ENCODE measurements around the gene SERPINB2. TPM values are rescaled to one million over a fixed set of nuclear protein-coding genes. Genes with fewer than 3 reads are reported as not detected.

The SERPINB2 gene
- polyA plus RNA-seq, 6 donors from 2014 or later: 0.15 to 0.39 TPM; not detected in 4

DNA sequence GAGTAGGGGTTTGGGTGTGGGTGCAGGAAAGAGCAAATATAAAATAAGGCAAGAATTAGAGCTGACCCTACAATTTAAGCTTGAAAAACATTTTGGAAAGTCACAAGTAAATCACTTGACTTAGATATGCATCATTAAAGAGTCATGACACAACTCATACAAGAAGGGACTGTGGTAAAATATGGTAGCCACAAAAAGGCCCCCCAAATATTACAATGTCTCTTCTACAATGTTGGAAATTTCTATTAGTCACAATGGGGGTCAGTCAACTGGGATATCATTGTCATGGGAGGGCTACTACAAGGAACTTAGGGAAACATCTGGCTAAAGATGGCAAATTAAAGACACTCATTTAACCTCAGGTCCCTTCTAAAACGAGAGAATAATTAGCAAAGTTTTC, 15.7 kb upstream of the SERPINB2 start:
- H3K27me3 Mint-ChIP-seq: peaks cover 8 to 16% (median 15%) of the 10 kb centered on the region in 3 donors
- ATAC-seq (ENCODE audit: low read depth in 2 of 2) (no peak), DNase-seq (no peak)
- H3K9me3 Mint-ChIP-seq: no peaks in the 10 kb centered on the region
- H3K4me3 Mint-ChIP-seq: no peak overlapping the region
- H3K27ac Mint-ChIP-seq: no peak overlapping the region
- no peaks in the 10 kb centered on the region for H3K4me1 Mint-ChIP-seq
- no peaks in the 10 kb centered on the region for H3K36me3 Mint-ChIP-seq

DNA sequence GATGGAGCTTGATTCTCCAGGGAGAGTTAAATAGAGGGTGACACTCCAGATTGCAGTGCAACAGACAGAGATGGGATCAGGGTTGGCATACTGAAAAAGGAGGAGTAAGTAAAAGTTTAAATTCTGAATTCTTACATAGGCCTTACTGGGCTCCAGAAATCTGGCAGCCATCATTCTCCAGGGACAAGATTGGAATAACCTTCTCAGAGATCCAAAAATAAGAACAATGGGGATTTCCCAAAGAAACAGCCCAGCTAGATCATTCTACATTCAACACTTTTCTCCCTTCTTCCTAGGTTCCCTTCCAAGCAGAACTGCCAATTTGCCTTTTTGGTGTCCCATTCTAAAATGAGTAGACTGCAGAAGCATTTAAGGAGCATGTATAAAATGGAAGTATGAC, 14.9 kb upstream of the SERPINB2 start:
- H3K4me3 Mint-ChIP-seq: no peak overlapping the region
- H3K36me3 Mint-ChIP-seq: no peaks in the 10 kb centered on the region
- ATAC-seq (ENCODE audit: low read depth in 2 of 2) (no peak), DNase-seq (no peak)
- H3K27ac Mint-ChIP-seq: no peak overlapping the region
- H3K9me3 Mint-ChIP-seq: no peaks in the 10 kb centered on the region
- H3K4me1 Mint-ChIP-seq: no peaks in the 10 kb centered on the region
- peaks cover 7 to 16% (median 14%) of the 10 kb centered on the region in 3 donors for H3K27me3 Mint-ChIP-seq

DNA sequence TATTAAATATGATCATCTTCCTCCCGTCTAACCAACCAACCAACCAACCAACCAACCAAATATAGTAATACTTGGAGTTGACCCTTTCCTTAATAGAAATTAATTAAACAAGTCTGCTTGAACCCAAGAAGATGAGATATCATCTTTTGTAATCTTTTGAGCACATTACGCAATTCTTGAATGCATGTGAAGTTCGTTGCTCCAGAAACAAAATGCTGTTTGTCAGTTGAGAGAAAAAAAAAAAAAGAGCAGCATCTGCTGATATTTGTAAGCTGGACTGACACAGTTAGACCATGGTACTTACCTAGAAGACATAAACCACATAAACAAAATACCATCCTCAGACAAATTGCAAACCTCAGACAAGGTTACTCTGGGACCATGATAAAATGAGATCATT, 9.2 kb upstream of the SERPINB2 start:
- no peaks in the 10 kb centered on the region for H3K27me3 Mint-ChIP-seq

DNA sequence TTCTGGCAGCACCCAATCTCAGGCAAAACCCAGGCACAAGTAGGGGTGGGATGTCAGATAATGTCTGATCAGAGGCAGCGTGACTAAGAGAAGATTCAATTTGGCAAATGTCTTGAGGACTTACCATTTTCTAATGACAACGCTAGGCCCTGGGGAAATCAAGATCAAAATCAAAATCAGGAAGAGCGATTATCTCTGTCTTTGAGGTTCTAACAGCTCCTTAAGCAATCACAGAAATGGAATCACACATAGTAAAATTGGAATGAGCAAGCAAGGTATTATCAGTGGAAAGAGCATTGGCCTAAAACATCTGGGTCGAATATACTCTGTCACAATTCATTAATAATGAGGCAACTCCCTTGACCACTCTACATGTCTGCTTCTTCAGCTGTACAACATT, 8.6 kb upstream of the SERPINB2 start:
- H3K4me3 Mint-ChIP-seq: no peak overlapping the region
- DNase-seq (no peak), ATAC-seq (ENCODE audit: low read depth in 2 of 2) (no peak)
- H3K4me1 Mint-ChIP-seq: no peaks in the 10 kb centered on the region
- no peaks in the 10 kb centered on the region for H3K36me3 Mint-ChIP-seq
- H3K27ac Mint-ChIP-seq: no peak overlapping the region
- H3K27me3 Mint-ChIP-seq: no peaks in the 10 kb centered on the region
- no peaks in the 10 kb centered on the region for H3K9me3 Mint-ChIP-seq

More for the DNA sequence above, 9.2 kb upstream of the SERPINB2 start:
- Mint-ChIP-seq H3K4me3 (no peak overlapping the region), H3K4me1 (no peaks in the 10 kb centered on the region), H3K36me3 (no peaks in the 10 kb centered on the region), H3K27ac (no peak overlapping the region), H3K9me3 (no peaks in the 10 kb centered on the region)
- DNase-seq (no peak), ATAC-seq (ENCODE audit: low read depth in 2 of 2) (no peak)

DNA sequence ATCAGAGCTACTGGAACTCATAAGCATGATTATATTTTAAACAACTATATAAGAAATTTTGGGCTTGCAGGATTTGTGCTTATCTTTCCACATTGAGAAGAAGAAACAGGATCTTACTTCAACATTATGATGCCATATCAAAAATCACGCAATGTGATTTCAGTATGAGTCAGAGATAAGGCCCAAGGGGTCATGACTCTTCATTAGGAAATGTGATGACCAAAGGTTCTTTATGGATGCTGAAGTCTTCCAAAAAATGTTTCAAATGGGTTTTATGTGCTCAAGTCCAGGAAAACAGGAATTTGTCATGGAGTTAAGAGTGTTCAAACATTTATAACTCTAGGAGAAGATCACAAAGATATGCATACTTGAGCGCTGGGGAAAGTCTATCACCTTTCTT, 7.8 kb upstream of the SERPINB2 start:
- ATAC-seq (ENCODE audit: low read depth in 2 of 2): no peak
- H3K36me3 Mint-ChIP-seq: no peaks in the 10 kb centered on the region

DNA sequence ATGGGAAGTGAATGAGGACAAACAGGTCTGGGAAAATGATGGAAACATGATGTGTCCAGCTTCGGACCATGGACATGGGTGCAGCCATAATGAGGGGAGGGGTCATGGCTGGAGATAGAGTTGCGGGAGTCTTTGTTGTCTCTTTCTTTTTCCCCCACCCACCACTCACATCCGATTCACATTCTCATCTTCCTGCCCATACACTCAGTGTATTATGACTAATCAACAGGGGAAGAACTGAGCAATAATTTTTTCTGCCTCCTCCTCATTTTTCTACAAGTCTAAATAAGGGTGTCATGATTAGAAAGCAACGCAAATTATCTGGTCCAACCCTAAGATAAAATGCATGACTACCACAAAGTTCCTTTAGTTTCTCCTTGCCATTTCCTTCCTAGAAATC, 5.7 kb upstream of the SERPINB2 start:
- no peak for DNase-seq
- no peak for ATAC-seq (ENCODE audit: low read depth in 2 of 2)
- Mint-ChIP-seq H3K36me3 (no peaks in the 10 kb centered on the region), H3K4me1 (no peaks in the 10 kb centered on the region), H3K9me3 (no peaks in the 10 kb centered on the region), H3K4me3 (no peak overlapping the region), H3K27me3 (peaks cover 0 to 12% (median 11%) of the 10 kb centered on the region in 3 donors), H3K27ac (no peak overlapping the region)

More for the DNA sequence above, 7.8 kb upstream of the SERPINB2 start:
- no peak for DNase-seq
- Mint-ChIP-seq H3K4me3 (no peak overlapping the region), H3K9me3 (no peaks in the 10 kb centered on the region), H3K27ac (no peak overlapping the region), H3K4me1 (no peaks in the 10 kb centered on the region), H3K27me3 (no peaks in the 10 kb centered on the region)

DNA sequence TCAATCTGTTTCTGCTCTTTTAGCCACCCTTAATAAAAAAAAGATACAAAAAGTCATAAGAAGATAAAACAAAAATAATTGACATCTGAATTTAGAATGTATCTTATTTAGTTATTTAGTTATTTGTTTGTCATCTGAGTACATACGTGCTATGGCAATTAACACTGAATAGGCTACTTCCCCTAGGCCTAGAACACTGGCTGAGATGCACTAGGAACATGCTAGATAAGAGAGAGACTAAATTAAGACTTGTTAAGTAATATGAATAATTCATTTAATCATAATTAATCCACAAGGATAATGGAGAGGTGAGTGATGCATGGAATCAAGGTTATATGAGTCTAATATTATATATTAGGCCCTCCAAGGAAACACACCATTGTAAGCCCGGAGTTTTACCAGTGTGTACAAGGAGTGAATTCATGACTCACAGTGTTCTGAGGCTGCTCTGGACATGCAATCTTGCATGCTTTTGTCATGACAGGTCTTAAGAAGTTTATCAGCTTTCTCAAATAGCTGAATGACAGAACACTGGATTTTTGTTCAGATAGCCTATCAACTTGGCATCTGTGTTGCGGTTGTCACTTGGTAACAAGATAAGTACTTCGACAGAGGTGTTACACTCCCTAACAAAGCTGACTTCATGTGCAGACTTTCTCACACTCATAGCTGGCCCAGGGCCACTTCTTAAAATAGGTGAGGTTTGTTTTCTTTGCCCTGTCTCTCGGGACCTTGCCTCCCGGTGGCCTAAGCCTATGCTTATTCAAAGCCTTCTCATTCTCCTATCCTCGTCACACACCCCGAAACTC, 5.0 kb upstream of the SERPINB2 start:
- Mint-ChIP-seq H3K9me3 (no peaks in the 10 kb centered on the region), H3K36me3 (no peaks in the 10 kb centered on the region), H3K27me3 (peaks cover 0 to 12% (median 11%) of the 10 kb centered on the region in 3 donors), H3K27ac (no peak overlapping the region), H3K4me3 (no peak overlapping the region), H3K4me1 (no peaks in the 10 kb centered on the region)
- ATAC-seq (ENCODE audit: low read depth in 2 of 2) (no peak), DNase-seq (no peak)

DNA sequence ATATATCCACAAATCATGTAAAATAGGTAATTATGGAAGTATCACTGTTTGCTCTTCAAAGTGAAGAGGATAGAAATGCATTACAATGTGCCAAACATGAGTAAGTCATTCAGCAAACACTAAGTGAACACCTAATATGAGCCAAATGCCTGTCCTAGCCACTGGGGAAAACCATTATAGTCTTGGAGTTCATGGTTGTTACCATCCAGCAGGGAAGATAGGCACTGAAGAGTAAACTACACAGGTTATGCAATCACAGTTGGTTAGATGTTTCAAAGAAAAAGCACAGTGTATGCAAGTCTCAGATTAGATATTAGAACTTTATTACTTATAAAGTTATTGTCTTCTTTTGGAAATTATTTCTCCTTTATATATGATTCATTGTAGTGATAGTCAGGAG, 3.9 kb upstream of the SERPINB2 start:
- no peak overlapping the region for H3K27ac Mint-ChIP-seq
- H3K36me3 Mint-ChIP-seq: no peaks in the 10 kb centered on the region
- H3K4me3 Mint-ChIP-seq: no peak overlapping the region
- DNase-seq: no peak
- ATAC-seq (ENCODE audit: low read depth in 2 of 2): no peak
- no peaks in the 10 kb centered on the region for H3K4me1 Mint-ChIP-seq
- H3K9me3 Mint-ChIP-seq: no peaks in the 10 kb centered on the region
- H3K27me3 Mint-ChIP-seq: peaks cover 0 to 12% (median 11%) of the 10 kb centered on the region in 3 donors

DNA sequence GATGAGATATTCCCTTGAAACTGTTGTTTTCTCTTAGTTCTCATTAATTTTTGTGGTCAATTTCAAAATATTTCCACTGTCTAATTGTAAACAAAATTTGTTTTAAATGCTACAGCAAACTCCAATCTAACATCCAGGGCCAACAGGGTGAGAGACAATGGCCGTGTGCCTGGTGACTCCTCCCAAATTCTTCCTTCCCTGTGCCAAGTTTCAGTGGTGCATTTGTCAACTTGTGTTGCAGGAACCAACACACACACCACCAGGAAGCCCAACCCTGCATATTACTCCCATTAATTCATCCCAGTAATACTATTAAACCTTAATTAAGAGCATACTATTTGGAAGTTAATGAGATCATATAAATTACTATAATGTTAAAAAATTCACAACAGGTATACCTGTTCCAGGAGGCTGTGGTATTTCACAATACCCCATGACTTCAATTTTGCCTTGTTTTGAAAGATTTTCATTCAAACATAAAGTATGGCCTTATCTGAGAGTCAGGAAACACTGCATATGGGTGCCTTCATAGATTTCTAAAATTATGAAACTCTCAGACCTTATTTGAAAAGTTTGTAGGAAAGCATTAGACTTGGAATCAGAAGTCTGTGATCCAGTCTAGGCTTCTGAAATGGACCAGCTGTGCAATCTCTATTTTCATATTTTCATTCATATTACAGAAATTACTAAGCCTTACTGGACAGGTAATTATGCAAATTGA, 1.1 kb downstream of the SERPINB2 start:
- no peaks in the 10 kb centered on the region for H3K36me3 Mint-ChIP-seq
- no peak for ATAC-seq (ENCODE audit: low read depth in 2 of 2)

DNA sequence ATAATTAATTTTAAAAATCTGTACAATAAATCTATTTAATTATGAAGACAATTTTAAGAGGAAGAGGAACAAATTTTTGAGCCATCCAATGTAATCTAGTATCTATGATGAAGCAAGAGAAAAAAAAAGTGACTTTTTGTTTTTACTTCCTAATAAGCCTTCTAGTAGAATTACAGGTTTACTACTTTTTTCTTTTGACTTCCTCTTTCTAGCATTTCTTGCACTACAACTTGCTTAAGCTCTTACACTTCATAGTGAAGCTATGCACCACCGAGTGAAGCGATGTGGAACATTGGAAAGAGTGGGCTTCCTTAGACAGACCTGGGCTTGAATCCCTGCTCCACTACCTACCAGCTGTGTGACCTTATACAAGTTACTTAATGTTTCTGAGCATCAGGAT, 2.1 kb downstream of the SERPINB2 start:
- DNase-seq (no peak), ATAC-seq (ENCODE audit: low read depth in 2 of 2) (no peak)
- Mint-ChIP-seq H3K36me3 (no peaks in the 10 kb centered on the region), H3K27me3 (peaks cover 11 to 13% (median 12%) of the 10 kb centered on the region in 3 donors), H3K4me3 (no peak overlapping the region), H3K27ac (no peak overlapping the region), H3K4me1 (no peaks in the 10 kb centered on the region), H3K9me3 (no peaks in the 10 kb centered on the region)

More for the DNA sequence above, 1.1 kb downstream of the SERPINB2 start:
- DNase-seq: no peak
- Mint-ChIP-seq H3K9me3 (no peaks in the 10 kb centered on the region), H3K4me1 (no peaks in the 10 kb centered on the region), H3K27ac (peak overlapping the region in 1 of 6 donors; percentile 30), H3K4me3 (no peak overlapping the region), H3K27me3 (peaks cover 8 to 12% (median 11%) of the 10 kb centered on the region in 3 donors)

DNA sequence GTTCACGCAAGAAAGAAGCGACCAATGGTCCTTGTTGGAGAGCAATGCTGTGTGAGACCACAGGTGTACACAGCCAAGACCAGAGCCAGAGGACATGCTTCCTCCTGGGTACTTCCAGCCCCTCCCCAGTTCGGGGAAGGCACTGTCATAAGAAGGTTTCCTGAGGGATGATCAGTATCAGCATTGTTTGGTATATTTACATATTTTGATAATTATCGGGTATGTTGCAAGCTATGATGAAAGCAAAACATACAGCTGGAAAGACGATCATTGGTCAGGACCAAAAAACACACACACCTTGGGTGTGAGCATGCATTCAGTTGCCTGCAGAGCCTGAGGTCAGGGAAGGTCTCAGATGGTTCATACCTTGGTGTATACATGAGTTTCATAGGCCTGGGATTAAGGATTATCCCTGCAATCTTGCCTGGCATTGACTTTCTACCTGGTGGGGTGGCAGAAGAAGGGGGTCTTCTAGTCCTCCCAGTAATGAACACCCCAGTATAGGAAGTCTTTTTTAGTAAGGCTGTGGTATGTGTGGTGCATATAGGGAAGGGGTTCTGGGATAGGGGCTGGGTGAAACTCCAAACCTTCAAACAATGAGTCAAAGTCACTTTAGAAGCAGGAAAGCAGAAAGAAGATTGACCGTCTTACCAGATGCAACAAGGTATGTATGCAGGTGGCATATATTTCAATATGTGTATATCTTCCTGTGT, 2.9 kb downstream of the SERPINB2 start:
- no peaks in the 10 kb centered on the region for H3K9me3 Mint-ChIP-seq
- H3K27ac Mint-ChIP-seq: no peak overlapping the region
- H3K4me3 Mint-ChIP-seq: no peak overlapping the region
- H3K27me3 Mint-ChIP-seq: peaks cover 11 to 13% (median 12%) of the 10 kb centered on the region in 3 donors
- no peak for DNase-seq
- no peaks in the 10 kb centered on the region for H3K36me3 Mint-ChIP-seq
- no peak for ATAC-seq (ENCODE audit: low read depth in 2 of 2)
- H3K4me1 Mint-ChIP-seq: no peaks in the 10 kb centered on the region

DNA sequence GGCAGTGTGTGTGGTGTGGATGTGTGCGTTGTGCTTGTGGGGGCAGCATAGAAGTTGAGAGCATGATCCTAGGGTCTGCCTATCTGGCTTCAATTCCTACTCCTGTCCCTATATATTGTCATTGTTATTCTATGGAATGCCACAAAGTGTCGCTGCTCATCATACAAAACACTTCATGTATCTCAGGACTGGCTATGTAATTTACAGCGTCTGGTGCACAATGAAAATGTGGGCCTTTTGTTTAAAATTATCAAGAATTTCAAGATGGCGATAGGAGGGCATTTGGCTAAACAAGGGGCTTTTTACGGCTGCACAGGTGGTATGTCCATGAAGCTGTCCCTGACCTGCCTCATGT, 3.4 kb downstream of the SERPINB2 start:
- H3K9me3 Mint-ChIP-seq: no peaks in the 10 kb centered on the region
- no peak overlapping the region for H3K4me3 Mint-ChIP-seq
- no peak for DNase-seq
- H3K27me3 Mint-ChIP-seq: peaks cover 7 to 13% (median 9%) of the 10 kb centered on the region in 3 donors
- no peak for ATAC-seq (ENCODE audit: low read depth in 2 of 2)
- no peaks in the 10 kb centered on the region for H3K36me3 Mint-ChIP-seq
- H3K27ac Mint-ChIP-seq: no peak overlapping the region
- H3K4me1 Mint-ChIP-seq: no peaks in the 10 kb centered on the region

DNA sequence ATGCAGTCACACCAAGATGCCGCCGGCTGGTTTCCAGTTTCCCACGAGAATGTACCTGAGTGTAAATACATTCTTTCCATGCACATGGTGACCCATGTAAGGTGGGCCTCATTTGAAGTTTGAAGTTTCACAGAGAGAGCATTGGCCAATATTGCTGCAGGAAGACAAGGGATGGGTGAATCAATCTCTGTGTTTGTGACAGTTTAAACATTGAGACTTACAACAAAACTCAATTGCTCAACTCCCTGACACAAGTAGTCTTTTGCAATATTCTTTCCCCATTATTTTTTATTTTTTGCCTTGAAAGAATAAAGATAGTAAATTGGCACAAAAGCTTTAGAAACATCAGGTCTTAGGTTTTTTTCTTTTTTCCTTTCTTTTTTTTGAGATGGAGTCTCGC, 5.1 kb downstream of the SERPINB2 start:
- no peaks in the 10 kb centered on the region for H3K36me3 Mint-ChIP-seq
- H3K27ac Mint-ChIP-seq: no peak overlapping the region
- H3K4me3 Mint-ChIP-seq: no peak overlapping the region
- H3K9me3 Mint-ChIP-seq: no peaks in the 10 kb centered on the region
- DNase-seq (no peak), ATAC-seq (ENCODE audit: low read depth in 2 of 2) (no peak)
- H3K27me3 Mint-ChIP-seq: peaks cover 0 to 13% (median 0%) of the 10 kb centered on the region in 3 donors
- no peaks in the 10 kb centered on the region for H3K4me1 Mint-ChIP-seq

Data from naive B cell (primary cell).